ENCODE data around the gene HEBP2. TPM values are rescaled to one million over a fixed set of nuclear protein-coding genes. Genes with fewer than 3 reads are reported as not detected.

Gene HEBP2
- total and polyA plus RNA-seq, 2 of the 13 experiments (the other 11 are each of a cell fraction or from before 2014, with no cell fraction given): 16.0 to 72.8 TPM

GRCh38 chr6:138403801-138404665, at the start of gene HEBP2 (continued):
- TF ChIP-seq CTCF (CRISPR knock-in tag; IDR thresholded peaks at IDR 0.05) (peak; percentile 86), BCL6 (CRISPR knock-in tag; IDR thresholded peaks at IDR 0.05) (peak; percentile 63; the same call in 1 of the 2 replicates), MXD3 (CRISPR knock-in tag; IDR thresholded peaks at IDR 0.05) (peak; percentile 80), ZFP90 (CRISPR knock-in tag; IDR thresholded peaks at IDR 0.05; ENCODE audit: borderline replicate concordance) (peak; percentile 89; the same call in 1 of the 2 replicates), ELF1 (CRISPR knock-in tag; IDR thresholded peaks at IDR 0.05) (peak; percentile 90), FOSL1 (CRISPR knock-in tag; IDR thresholded peaks at IDR 0.05; ENCODE audit: borderline replicate concordance) (peak; percentile 30; the same call in 1 of the 2 replicates), TEAD3 (CRISPR knock-in tag; optimal IDR thresholded peaks at IDR 0.05; ENCODE audit: borderline replicate concordance) (peak; percentile 43), ASH2L (IDR thresholded peaks at IDR 0.05; ENCODE audit: insufficient read length, low read depth, low read length) (peak; percentile 75), REXO4 (CRISPR knock-in tag; IDR thresholded peaks at IDR 0.05; ENCODE audit: borderline replicate concordance) (no peak), ZMYM2 (CRISPR knock-in tag; IDR thresholded peaks at IDR 0.05) (no peak), U2AF2 (IDR thresholded peaks at IDR 0.05; ENCODE audit: low read depth, low read length) (no peak), ZNF687 (CRISPR knock-in tag; IDR thresholded peaks at IDR 0.05) (peak; percentile 89), TCF7 (IDR thresholded peaks at IDR 0.05; ENCODE audit: low read depth) (peak; percentile 19; the same call in 1 of the 2 replicates), ZNF276 (CRISPR knock-in tag; IDR thresholded peaks at IDR 0.05; ENCODE audit: low read depth) (no peak), JDP2 (CRISPR knock-in tag; IDR thresholded peaks at IDR 0.05; ENCODE audit: borderline replicate concordance) (no peak; the same call in 1 of the 2 replicates), POLR2G (IDR thresholded peaks at IDR 0.05; ENCODE audit: low read depth, low read length) (peak; percentile 88), TBX2 (CRISPR knock-in tag; IDR thresholded peaks at IDR 0.05; ENCODE audit: borderline replicate concordance) (peak; percentile 94), ZNF335 (CRISPR knock-in tag; IDR thresholded peaks at IDR 0.05) (no peak), ZFY (CRISPR knock-in tag; IDR thresholded peaks at IDR 0.05) (peak; percentile 92)
